Kidney capillary endothelial cell (primary cell): ENCODE measurements around the gene RFWD3.
"Not testable (repeated sequence)": the region's sequence is repeated elsewhere in the genome, so short reads cannot be mapped to it uniquely, and the experiment has no call there.

Experiments used
- DNase-seq: peaks from one replicate; pipeline ENCODE4 v3.0.0-alpha.2; 2018; ENCODE audit warnings: low spot score

Gene RFWD3

DNA sequence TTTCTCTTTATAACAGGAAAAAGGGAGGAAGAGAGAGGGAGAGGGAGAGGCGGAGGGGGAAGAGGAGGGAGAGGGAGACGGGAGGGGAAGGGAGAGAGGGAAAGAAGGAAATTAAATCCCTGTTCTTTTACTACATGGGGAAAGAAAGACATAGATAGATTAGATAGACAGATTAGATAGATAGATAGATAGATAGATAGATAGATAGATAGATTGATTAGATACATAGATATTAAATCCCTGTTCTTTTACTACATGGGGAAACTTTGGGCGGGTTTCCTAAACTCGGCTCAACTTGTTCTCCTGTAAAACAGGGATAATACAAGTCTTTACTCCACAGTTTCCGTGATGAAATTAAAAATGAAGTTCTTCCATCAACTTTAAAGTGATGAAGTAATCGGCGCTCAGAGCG lies 661 bp downstream of the RFWD3 start:
- no peak for DNase-seq

GRCh38 chr16:74661064-74661463 lies 5.6 kb downstream of the RFWD3 start:
- DNase-seq = no peak

DNA sequence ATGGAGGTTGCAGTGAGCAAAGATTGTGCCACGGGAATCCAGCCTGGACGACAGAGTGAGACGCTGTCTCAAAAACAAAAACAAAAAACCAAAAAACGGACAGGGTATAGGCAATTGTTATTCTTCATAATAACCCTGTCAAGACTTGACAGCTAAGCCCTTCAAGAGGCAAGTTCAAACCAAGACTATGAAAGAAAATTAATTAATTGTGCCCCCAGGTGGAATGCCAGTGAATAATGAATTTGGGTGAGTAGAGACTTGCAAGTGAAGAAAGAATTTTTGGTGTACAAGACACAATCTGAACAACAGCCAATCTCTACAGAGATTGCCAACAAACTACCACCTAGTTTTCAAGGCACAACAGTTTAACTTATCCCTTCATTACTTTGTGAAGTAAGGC lies 6.3 kb downstream of the RFWD3 start:
- DNase-seq = no peak

DNA sequence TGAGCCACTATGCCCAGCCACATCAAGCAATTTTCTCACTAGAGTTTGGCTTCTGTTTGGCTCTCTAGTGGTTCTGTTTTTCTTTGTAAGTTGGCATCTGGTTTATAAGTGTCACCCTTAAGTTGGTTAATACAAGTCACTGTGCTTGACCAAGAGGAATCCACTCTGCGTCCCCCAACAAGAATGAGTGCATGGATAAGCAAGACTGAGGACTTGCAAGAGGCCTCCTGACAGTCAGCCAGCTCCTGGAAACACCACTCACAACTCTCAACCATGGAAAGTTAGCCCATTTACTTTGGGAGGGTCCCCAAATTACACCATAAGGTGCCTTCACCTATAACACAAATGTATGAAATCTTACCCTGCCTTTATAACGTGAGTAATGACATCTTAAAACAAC lies 7.6 kb downstream of the RFWD3 start:
- DNase-seq = no peak

DNA sequence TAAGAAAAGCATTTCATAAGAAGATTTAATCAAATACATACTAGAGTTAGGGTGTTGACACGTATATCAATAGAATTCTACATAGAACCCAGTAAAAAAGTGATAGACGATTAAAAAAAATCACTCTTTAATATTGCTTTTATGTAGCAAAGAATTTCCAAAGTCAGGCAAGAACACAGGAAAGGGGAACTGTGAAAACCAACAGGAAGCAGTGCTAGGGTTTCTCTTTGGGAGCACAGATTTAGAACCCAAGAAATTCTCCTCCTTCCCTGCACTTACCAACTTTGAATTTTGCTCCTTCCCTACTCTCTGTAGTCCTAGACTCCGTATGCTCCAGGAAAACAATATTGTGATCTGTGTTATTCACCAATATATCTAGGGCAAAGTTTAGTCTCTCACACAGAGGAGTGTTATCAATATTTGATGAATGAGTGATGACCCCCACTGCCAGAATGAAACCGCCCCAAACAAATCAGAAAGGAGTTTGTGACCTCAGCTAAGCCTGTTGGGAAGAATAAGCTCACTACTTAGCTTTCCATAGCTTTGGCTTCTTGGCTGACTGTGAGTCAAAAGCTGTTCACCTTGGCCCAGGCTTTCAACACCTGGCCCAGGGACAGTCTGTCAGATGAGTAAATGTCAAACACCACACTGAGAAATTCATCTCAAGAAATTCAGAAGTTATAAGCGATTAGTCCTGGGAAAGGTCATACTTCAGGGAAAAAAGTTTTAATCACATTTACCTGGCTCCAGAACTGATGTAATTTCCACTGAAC lies 8.6 kb downstream of the RFWD3 start:
- DNase-seq = no peak

DNA sequence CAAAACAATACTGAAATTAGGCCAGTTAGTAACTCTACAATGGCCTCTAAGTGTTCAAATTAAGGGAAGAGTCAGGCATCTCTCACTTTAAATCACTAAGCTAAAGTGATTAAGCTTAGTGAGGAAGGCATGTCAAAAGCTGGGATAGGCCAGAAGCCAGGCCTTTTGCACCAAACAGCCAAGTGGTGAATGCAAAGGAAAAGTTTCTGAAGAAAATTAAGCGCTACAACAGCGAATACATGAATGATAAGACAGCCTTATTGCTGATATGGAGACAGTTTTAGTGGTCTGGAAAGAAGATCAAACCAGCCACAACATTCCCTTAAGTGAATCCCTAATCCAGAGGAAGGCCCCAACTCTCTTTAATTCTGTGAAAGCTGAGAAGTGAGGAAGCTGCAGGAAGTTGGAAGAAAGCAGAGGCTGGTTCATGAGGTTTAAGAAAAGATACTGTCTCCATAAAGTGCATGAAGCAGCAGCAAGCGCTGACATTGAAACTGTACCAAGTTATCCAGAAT lies 12.1 kb downstream of the RFWD3 start:
- no peak for DNase-seq

- DNase-seq = not testable (repeated sequence)
Measured at GRCh38 chr16:74652883-74653282, 13.8 kb downstream of the RFWD3 start.

DNA sequence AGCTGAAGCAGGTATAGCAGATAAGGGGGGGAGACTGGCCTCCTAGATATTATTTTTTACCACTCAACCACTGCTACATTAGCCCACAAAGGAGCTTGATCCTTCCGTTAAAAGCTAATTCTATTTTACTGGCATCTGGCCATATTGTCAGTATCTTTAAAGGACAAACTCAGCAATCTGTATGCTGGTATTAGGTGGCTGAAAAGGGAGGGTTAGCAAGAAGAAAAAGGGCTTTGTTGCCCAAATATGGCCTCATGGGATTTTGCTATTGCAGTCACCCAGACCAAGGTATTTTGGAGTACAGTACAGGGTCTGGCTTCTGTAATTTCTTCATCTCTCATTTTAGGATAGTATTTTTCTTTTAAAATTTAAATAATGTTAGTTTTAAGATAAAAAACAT lies 14.4 kb downstream of the RFWD3 start:
- DNase-seq = no peak

DNA sequence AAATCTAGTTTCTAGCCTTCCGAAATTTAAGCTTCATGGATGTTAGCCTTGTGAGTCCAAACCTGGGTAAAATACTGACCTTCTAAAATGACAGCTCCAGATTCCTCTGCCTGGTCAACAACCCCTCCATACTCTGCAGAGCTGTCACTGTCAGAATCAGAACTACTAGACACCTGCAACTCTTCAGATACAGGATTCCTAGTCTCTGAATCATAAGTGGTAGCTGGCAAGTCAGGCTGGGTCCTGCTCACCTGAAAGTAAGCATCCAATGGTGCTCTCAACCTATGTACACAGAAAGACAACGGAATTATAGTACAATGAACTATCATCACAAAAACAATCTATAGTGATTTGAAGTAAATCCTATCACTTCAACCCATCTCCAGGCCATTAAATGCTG lies 14.8 kb downstream of the RFWD3 start:
- DNase-seq = no peak

DNA sequence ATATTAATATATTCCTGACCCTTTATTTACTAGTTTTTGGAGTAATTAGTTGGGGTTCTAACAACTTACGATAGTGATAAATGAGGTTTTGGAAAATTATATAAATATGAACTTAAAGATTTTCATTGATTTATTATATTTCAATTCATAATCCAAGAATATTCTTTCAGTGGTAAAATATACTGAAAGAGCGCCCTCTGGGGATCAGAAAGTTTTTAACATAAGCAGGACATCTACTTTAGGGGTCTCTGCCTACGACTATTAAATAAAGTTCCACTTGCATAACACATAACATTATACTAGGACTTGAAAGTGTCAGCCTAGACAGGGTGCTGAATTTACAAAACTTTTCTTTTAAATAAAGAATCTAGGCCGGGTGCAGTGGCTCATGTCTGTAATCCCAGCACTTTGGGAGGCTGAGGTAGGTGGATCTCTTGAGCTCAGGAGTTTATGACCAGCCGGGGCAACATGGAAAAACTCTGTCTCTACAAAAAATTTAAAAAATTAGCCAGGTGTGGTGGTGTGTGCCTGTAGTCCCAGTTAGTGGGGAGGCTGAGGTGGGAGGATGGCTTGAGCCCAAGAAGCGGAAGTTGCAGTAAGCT lies 15.6 kb downstream of the RFWD3 start:
- no peak for DNase-seq

GRCh38 chr16:74649839-74650504 lies 16.7 kb downstream of the RFWD3 start:
- DNase-seq = no peak

DNA sequence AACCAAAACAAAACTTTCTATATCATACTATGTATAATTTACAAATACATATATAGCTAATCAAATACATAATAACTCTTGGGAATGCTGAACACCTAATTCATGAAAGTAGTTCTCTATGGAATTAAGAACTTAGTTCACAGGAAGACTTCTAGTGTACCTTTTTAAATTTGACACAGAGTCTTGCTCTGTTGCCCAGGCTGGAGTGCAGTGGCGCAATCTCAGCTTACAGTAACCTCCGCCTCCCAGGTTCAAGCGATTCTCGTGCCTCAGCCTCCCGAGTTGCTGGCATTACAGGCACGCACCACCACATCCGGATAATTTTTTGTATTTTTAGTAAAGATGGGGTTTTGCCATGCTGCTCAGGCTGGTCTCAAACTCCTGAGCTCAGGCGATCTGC lies 24.7 kb downstream of the RFWD3 start:
- no peak for DNase-seq

DNA sequence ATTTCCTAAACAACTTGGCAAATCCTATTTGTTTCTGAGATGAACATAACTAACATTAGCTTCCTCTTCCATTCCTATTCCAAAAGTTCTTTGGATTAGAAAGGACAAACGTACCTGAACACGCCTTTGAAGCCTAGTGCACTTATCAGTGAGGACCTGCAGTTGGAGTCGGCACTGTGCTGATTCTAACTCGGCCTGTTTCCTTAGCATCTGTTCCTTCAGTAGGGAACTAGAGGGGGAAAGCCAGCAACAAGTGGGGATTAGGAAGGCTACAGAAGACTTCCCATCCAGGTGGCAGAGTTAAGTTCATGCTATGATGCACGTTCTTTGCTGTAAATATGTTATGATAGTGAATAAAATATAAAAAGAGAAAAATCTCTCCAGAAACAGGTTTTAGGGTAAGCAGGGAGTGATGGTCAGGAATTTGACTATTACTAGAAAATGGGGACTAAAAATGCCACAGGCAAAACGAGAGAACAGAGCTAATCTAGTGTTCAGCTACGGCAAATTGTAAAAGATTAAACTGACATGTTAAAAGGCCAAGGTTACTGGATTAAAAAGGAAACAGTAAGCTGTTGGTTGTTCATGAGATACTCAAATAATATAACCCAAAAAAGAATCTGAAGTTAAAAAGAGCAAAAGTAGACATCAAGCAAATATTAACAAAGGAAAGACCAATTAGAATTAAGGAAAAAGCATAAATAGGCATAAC lies 28.8 kb downstream of the RFWD3 start:
- no peak for DNase-seq

DNA sequence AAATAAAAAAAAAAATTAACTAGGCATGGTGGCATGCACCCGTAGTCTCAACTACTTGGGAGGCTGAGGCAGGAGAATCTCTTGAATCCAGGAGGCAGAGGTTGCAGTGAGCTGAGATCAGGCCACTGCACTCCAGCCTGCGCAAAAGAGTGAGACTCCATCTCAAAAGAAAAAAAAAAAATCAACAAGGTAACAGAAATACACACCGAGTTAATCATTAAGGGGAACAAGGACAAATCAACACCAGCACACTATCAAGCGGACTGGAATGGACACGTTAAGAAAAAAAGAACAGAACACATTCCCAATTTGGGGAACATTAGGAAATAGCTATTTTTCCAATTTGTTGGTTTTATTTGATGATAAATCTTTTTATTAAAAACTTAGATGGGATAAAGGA lies 31.4 kb downstream of the RFWD3 start:
- DNase-seq = no peak

- DNase-seq = no peak
Measured at GRCh38 chr16:74633686-74634085, 33.0 kb downstream of the RFWD3 start.

DNA sequence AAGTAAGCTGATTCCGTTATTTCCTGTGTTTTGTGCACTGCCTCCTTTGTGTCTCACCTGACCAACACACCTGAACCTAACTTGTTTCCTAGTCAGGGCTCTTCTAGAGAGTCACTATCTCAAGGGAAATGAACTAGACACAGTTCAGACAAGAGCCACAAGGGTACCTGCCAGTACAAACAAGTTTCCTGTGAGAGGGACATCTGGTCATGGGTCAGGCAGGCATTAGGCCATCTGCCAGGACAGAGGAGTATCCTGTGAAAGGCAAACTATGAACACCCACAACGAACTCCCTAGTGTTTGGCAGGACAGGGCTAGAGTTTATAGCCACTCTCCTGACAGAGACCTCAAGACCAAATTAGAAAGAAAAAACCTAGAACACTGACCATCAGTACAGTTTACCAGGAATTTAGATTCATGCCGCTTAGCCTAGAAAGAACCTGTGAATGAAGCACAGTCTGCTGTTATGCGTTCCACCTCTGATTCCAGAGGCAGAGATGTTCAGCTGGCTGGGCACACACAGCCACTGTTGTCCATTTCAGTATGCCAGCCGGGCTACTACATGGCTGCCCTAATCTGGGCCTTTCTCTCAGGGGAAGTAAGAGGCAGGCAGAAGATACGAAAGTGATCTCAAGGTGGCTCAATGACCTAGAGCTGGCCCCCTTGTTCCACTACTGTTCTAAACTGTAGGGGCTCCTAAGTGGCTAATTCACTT lies 39.0 kb downstream of the RFWD3 start:
- DNase-seq = no peak

DNA sequence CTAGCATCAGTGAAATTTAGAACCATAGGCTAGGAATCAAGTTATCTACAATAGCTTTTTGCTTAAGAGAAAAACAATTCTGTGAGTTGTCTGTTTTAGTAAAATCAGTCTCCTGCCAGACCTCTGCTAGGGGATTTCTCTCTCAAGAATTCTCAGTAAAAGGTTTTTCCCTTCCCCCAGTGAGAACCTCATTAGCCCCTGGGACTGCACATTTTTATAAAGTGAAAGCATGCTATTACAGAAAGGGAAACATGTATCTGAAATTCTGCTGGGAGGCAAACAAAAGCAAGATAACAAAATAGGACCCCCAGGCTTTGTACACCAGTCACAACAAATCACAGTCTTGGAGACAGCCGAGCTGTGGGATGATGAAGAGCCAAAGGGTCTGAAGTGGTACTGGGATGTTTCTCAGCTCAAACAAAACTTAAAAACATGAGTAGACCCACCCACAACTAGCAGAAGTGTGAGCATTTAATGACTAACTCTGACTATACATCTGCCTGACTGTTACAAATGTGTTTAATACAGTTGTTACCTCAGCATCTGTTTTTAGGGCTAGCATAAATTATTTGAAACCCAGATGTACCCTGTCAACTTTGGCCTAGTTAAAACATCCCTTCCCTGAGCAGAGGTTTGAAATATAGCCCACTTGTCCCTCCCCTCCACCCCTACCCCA lies 39.8 kb downstream of the RFWD3 start:
- DNase-seq = no peak

DNA sequence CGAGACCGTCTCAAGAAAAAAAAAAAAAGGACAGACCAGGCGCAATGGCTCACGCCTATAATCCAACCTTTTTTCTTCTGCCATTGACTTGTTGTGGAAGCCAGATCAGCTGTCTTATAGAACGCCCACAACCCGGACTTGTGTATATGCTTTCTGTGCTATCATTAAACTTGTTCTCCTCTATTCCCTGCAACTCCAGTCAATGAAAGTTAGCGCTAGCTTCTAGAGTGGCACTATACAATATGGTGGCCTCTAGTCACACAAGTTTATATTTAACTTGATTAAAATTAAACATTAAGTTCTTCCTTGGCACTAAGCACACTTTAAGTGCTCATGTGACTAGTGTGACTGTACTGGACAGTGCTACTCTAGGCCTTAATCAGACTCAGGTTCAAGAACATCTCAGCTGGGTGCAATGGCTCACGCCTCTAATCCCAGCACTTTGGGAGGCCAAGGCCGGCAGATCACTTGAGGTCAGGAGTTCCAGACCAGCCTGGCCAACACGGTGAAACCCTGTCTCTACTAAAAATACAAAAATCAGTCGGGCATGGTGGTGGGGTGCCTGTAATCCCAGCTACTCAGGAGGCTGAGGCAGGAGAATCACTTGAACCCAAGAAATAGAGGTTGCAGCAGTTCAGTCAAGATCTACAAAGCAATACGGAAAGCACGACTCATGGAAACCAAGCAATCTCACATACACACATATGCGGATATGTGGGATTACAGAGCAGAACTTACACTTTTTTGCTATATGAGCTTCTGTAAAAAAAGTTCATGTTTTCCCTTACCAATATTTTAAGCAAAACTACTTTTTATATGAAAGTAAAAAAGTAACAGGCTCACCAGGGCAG lies 41.0 kb downstream of the RFWD3 start:
- DNase-seq = no peak

GRCh38 chr16:74623839-74624235 lies 42.8 kb downstream of the RFWD3 start:
- DNase-seq = no peak

GRCh38 chr16:74623214-74623838 lies 43.4 kb downstream of the RFWD3 start:
- peak; percentile 64 for DNase-seq
